Peyer's patch (tissue), 4 donors: ENCODE measurements around the gene GLMN.

Experiments
- CTCF ChIP-seq, 6 experiments: fragments of 450-650 bp in 4 of 6; fragments of 200-600 bp in 2 of 6; sonication (generic) in 1 of 6; IDR thresholded peaks; one replicate each; pipeline ENCODE4 v1.5.1; 2017 to 2019; ENCODE audit warnings: antibody characterized with exemption in 6 of 6, mild to moderate bottlenecking in 3 of 6, moderate library complexity in 1 of 6
- POLR2A ChIP-seq, 2 donors: fragments of 450-650 bp; IDR thresholded peaks; one replicate each; pipeline ENCODE4 v1.5.1; 2017; ENCODE audit warnings: antibody characterized with exemption in 2 of 2, mild to moderate bottlenecking in 2 of 2, moderate library complexity in 2 of 2

- TF ChIP-seq CTCF (IDR thresholded peaks at IDR 0.05), result no peak
- no peak for TF ChIP-seq POLR2A (IDR thresholded peaks at IDR 0.05)
Measured at GRCh38 chr1:92274939-92275338, 23.8 kb downstream of the GLMN start.
